ENCODE results near the gene OR52B4.
"Not testable (repeated sequence)": the region's sequence is repeated elsewhere in the genome, so short reads cannot be mapped to it uniquely, and the experiment has no call there.

DNA sequence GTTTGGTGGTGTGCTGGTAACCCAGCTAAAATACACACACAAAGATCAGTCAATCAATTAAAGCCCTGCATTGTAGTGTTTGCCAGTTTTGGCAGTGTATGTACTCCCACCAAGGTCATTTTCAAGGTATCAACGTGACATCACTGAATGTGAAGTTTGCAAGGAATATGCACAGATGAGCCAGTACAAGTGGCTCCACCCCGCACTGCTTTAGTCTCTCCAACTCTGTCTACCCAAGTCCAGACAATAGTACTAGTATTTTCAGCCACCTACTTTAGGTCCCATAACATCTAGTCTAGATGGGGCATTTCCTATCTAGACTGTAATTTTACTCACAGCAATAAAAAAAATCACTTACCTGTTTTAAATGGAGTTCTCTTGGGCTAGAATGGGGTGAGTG, 22.8 kb downstream of the OR52B4 start:
- TF ChIP-seq, protein P1, sequence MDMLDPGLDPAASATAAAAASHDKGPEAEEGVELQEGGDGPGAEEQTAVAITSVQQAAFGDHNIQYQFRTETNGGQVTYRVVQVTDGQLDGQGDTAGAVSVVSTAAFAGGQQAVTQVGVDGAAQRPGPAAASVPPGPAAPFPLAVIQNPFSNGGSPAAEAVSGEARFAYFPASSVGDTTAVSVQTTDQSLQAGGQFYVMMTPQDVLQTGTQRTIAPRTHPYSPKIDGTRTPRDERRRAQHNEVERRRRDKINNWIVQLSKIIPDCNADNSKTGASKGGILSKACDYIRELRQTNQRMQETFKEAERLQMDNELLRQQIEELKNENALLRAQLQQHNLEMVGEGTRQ (IDR thresholded peaks at IDR 0.05): not testable (repeated sequence)
- TF ChIP-seq, protein P2, sequence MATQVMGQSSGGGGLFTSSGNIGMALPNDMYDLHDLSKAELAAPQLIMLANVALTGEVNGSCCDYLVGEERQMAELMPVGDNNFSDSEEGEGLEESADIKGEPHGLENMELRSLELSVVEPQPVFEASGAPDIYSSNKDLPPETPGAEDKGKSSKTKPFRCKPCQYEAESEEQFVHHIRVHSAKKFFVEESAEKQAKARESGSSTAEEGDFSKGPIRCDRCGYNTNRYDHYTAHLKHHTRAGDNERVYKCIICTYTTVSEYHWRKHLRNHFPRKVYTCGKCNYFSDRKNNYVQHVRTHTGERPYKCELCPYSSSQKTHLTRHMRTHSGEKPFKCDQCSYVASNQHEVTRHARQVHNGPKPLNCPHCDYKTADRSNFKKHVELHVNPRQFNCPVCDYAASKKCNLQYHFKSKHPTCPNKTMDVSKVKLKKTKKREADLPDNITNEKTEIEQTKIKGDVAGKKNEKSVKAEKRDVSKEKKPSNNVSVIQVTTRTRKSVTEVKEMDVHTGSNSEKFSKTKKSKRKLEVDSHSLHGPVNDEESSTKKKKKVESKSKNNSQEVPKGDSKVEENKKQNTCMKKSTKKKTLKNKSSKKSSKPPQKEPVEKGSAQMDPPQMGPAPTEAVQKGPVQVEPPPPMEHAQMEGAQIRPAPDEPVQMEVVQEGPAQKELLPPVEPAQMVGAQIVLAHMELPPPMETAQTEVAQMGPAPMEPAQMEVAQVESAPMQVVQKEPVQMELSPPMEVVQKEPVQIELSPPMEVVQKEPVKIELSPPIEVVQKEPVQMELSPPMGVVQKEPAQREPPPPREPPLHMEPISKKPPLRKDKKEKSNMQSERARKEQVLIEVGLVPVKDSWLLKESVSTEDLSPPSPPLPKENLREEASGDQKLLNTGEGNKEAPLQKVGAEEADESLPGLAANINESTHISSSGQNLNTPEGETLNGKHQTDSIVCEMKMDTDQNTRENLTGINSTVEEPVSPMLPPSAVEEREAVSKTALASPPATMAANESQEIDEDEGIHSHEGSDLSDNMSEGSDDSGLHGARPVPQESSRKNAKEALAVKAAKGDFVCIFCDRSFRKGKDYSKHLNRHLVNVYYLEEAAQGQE (IDR thresholded peaks at IDR 0.05): not testable (repeated sequence)
- TF ChIP-seq, protein P3, sequence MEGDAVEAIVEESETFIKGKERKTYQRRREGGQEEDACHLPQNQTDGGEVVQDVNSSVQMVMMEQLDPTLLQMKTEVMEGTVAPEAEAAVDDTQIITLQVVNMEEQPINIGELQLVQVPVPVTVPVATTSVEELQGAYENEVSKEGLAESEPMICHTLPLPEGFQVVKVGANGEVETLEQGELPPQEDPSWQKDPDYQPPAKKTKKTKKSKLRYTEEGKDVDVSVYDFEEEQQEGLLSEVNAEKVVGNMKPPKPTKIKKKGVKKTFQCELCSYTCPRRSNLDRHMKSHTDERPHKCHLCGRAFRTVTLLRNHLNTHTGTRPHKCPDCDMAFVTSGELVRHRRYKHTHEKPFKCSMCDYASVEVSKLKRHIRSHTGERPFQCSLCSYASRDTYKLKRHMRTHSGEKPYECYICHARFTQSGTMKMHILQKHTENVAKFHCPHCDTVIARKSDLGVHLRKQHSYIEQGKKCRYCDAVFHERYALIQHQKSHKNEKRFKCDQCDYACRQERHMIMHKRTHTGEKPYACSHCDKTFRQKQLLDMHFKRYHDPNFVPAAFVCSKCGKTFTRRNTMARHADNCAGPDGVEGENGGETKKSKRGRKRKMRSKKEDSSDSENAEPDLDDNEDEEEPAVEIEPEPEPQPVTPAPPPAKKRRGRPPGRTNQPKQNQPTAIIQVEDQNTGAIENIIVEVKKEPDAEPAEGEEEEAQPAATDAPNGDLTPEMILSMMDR (IDR thresholded peaks at IDR 0.05): not testable (repeated sequence)
- TF ChIP-seq RCOR1 (IDR thresholded peaks at IDR 0.05; ENCODE audit: low read depth, low read length); GATA3 (IDR thresholded peaks at IDR 0.05; ENCODE audit: borderline replicate concordance): not testable (repeated sequence)
